GM19099 (cell line): ENCODE data around the gene GRIA4.

Source experiments
- POLR2A ChIP-seq: IDR thresholded peaks from 3 replicates; pipeline ENCODE4 v1.6.1; 2011; ENCODE audit warnings: low read depth; ENCODE audit not compliant: insufficient read length; ENCODE audit errors: extremely low read depth

The GRIA4 gene

DNA sequence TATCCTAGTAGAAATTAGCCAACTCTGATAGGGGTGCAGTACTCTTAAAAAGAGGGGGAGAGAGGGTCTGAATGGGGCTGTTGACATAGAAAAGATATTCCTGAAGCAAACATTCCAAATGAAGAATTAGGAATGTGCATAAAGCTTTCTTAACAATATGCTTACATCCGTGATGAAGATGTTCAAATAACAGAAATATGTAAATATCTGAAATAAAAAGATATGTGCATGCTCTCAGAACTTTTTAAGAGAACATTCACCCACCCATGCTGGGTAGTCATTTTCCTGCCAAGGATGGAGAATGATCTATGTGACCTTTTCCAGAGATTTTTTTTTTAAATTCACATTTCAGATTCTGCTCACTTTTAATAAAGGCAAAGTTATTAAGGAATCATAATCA is 80.6 kb downstream of the GRIA4 start:
- no peak for TF ChIP-seq POLR2A

DNA sequence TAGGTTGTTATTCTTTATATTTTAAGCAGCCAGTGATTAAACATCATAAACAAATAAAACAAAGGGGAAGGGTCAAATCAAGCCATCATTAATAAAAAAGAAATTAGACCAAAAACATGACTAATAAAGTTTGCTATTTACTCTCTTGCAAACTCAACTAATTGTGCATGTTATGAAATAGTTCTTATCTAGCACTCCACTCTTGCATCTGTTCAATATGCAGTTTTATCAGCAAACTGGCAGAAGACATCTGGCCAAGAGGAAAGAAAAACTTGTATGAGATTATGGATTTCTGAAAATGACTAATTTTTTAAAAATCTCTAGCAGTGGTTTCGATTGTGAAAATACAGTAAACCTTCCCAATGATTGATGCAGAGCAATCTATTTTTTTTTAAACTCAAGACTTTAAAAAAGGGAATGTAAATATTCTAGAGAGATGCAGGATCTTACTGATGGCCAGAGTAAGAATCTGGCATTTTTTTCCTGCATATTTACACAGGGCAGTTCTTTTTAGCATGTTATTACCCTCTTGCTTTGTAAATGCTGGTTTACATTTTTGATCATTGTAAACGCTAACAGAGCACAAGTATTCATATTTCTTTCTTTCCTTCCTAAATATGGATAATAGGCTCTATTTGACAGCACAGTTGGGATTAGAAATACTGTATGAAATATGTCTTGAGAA is 83.3 kb downstream of the GRIA4 start:
- TF ChIP-seq POLR2A: no peak

DNA sequence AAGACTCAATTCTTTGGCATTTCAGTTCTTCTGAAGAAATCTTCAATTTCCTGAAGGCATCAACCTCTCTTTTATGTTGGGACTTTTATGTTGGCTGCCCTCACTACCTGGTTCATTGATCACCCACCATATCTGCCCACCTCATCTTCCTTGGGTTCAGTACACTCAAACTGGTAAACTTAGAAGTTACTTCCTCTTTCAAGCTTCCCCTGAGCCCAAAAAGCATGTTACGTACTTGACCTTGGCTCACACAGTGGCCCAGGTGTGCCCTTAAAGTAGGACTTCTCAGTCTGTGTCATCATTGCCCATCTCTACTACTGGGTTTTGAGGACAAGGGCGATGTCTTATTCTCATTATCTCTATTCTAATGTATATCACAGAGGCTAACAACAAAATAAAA is 86.1 kb downstream of the GRIA4 start:
- TF ChIP-seq POLR2A: no peak

DNA sequence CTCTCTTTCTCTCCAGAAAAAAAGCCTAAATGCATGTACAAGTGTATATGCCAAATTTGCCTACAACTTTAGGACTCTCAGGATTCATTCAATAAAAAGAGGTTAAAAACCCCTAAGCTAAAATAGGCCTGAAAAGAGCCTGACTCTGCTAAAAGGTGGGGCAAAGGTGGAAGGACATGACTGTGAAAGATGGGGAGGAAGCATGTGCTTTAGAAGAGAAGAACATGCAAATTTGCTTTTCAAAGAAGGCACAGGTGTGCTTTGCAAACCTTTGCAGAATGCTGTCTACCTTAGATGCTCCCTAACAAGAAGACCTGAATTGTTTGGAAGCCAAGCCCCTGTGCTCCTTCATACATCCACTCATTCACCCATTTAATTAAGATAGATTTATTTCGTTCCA is 87.4 kb downstream of the GRIA4 start:
- no peak for TF ChIP-seq POLR2A

DNA sequence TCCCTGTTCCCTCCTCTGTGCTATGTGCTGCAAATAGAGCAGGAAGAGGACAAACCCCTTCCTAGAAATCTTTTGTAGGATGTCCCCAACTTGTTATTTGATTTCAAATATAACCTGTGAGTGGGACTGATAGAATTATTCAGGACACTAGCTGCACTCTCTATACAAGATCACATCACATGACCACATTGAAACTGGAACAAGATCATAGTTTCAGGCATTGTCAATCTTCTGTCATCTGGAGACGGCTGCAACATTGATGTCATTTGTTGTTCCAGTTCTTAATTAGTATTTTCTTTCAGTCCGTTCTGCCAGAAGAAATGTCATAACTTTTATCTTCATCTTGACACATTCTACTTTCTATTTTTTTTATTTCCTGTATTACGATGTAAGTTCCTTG is 89.3 kb downstream of the GRIA4 start:
- TF ChIP-seq POLR2A: no peak

DNA sequence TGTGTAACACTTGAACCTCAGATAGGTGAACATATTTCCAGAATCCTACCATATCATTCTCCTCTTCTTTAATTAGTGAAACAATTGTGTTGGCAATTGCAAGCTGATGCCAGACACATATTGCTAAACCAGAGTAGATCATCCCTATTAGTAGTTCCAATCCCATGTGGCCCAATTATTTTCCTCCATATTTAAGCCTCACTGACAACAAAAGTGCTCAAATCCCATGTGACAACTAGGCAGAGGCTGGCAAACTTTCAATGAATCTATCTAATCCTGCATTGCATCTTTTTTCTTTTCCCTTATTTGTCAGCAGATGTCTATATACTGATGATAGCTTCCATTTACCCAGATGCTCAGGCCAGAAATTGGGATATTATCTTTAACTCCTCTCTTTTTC is 90.4 kb downstream of the GRIA4 start:
- TF ChIP-seq POLR2A: no peak

DNA sequence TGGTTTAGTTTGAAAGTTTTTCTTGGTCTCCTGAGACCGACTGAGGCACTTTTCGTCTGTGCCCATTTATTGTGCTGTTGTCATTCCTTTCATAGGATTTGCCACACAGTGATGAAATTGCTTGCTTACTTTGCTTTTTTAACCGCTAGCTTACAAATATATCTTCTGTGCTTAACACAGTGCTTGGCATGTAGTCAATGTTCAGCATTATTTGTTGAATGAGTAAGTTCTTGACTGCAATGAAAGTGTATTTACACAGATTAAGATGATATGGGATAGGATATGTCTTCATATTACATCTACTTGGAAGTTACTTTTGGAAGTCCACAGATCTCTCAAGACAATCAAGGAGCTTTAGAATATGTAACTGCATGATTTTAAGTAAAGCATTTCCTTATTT is 91.2 kb downstream of the GRIA4 start:
- TF ChIP-seq POLR2A: no peak

DNA sequence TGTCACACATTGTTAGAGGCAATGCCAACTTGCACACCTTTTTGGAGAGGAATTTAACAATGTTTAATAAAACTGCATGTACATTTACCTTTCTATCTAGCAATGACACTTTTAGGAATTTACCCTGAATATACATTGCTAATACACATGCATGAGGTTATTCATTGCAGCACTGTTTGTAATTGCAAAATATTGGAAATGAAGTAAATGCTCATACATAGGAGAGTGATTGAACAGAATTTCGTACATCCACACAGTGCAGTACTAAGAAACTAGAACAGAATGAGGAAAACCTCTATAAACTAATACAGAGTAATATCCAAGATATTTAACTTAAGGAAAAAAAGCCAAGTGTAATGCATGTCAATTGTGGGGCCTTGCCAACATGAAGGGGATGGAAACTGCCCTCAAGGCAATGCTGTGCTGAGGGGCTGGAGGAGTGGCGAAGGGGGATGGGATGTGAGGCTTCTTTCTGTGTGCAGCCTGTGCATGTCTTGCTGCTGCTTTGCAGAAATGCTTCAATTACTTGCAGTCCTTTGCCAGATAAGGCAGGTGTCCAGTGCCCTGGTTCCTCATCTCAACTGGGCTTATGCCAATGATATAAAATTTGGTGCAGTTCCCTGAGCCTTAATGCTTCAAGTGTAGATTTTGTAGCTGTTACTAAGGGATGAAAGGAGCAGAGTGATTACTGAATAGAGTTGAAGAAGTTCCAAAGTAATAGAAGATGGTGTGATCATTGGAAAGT is 96.1 kb downstream of the GRIA4 start:
- TF ChIP-seq POLR2A: no peak

DNA sequence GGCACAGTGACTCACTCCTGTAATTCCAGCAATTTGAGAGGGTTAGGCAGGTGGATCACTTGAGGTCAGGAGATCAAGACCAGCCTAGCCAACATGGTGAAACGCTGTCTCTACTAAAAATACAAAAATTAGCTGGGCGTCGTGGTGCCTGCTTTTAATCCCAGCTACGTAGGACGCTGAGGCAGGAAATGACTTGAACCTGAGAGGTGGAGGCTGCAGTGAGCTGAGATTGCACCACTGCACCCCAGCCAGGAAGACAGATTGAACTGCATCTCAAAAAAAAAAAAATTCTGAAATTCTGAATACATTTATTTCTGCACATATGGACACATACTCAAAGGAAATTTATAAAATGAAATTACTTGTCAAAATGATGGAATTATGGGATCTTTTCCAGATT is 103.2 kb downstream of the GRIA4 start:
- no peak for TF ChIP-seq POLR2A

DNA sequence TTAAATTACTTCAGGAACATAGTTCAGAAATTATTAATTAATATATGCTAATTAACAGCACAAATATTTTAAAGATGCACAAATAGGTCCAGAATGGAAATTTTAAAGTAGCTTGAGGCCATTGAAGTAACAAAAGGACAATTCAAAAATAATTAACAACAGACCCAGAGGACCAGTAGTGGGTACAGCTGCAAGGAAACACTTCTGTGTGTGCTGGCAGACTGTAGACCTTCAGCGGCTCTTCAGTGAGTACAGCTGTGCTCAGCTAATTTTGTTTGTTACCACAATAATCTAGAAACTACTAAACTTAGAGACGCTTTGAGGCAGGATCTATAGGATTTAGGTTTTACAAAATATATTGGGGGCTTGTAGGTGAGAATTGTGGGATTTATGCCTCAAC is 103.8 kb downstream of the GRIA4 start:
- no peak for TF ChIP-seq POLR2A

DNA sequence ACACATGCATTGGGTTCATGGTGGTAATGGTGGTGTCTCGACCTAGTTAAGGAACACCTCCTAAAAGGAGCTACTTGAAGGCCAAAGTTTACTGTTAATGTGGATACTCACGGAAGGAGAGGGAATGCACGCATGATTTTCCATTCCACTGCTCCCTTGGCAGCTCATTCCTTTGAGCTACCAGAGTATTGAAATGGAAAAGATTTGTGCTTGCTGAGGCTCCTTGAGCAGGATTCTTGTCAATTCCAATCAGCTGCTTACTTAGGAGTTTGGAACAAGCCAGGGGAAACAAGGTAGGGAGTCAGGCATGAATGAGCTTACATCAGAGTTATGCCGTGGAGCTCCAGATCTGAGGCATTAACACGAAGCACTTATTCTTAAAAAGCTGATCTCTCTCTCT is 108.8 kb downstream of the GRIA4 start:
- TF ChIP-seq POLR2A: no peak

DNA sequence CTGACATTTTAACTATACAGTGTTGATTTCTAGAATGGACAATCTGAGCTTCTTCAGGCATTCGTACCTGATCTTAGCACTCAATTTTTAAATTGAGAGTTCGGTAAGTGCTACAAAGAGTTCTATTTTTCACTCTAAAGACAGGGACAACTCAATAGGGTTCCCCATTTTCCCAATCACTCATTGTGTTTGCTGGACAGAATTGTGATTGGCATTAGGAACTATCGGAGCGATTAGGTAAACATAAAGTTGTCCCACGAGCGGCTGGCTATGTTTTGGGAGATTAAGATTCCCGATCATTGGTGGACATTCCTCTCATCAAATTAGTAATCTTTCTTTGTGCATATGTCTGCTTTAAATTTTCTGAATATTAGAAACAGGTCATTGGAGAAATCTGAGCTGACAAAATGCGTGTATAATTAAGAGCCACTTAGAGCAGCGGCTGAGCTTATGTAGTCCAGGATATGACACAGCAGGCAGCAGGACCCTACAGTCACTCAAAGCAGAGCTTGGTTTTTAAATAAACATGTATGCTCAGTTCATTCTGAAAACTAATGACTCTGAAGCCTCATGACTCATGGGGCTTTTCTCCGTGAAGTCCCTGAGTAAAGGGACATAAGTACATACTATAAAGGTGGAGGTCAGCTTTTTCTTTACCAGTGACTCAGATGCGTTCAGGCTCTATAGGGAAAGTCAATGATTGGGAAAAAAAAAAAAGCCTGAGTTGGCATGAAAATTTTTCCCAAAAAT is 109.4 kb downstream of the GRIA4 start:
- no peak for TF ChIP-seq POLR2A

DNA sequence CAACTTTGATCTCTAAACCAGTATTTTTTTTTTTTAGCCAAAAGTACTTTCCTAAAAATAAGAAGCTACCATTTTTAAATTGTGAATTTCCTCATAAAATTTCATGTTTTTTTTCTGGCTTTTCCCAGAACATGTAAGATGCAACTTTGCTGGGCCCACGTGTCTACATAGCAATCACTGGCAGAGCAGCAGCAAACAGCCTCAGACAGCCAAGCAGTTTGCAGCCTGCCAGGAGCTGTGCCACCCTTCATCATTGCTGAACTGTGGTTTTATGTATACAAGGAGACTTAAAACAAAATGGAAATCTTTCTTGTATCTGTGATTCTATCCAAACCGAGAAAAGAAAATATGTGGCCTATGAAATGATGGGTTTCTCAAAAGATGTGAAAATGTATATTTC is 110.2 kb downstream of the GRIA4 start:
- TF ChIP-seq POLR2A: no peak

DNA sequence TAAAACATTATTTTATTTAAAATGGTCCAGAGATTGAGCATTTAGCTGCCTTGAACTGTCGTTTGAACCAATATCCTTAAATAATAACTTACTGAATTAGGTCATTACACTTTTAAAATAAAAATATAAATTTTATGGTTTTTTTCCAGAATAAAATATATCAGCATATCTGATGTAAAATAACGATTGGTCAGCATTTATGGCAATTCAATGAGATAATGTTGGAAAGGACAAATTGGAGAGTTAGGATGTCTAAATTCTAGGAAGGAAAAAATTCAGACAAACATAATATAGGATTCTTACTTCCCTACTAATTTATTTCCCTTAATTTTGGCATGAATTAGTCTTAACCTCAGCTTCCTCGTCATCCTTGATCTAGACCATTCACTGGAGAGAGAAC is 113.4 kb downstream of the GRIA4 start:
- TF ChIP-seq POLR2A: no peak

DNA sequence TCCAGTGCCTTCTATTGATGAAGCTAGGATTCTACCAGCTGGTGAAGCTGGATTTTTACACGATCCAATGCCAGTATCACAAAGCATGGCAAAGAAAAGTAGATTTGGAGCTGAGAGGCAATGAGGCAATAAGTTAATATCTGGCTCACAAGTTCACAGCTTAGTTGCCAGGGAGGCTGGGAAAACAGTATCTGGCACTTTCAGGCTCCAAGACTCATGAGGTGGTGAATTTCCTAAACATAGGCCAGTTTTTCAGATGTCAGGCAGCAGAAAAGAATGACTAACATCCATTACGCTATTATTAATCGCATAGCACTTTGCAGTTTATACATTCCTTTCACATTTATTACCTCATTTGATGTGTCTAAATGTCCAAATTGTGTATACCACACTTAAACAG is 122.7 kb downstream of the GRIA4 start:
- TF ChIP-seq POLR2A: no peak

DNA sequence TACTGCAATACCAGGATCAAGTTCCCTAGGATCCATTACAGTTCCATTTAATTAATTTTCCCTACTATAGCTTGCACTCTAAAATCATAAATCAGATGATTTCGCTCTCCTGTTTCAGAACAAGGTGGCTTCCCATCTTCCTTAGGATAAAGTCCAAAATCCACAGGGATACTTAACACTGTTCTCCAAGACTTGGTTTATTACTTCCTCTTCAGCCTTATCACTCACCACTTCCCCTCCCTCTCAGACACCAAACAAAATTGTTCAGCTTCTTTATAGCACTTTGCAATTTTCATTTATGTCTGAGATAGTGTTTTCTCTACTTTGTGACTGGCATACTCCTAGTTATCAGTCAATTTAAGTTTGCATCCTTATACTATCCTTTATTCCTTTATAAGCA is 124.6 kb downstream of the GRIA4 start:
- no peak for TF ChIP-seq POLR2A

DNA sequence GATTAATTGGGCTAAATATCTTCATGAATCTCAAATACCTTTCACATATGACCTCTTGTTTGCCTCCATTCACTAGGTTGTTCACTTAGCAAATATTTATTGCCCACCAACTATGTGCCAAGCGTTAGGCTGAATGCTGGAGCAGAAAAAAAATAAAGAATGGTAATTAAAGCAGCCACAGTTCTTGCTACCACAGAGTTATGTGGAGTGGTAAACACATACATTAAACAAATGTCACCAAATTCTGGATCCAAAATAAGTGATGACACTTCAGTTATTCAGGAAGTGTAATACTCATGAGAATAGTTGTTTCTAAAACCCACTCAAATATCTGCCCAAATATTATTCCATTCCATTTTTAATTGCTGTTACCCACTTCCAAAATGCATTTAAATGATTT is 128.4 kb downstream of the GRIA4 start:
- no peak for TF ChIP-seq POLR2A
